MCF 10A (cell line): ENCODE measurements around the gene CARD11. TPM values are rescaled to one million over a fixed set of nuclear protein-coding genes. Genes with fewer than 3 reads are reported as not detected.

ENCODE experiments used
- BruUV-seq: library from RNA; stranded (reverse); fragments of 400-500 nt; replicated peaks from 2 replicates; lab custom pipeline; 2021; lab: Mats Ljungman, UMichigan
- CTCF ChIA-PET: fragments of 300-600 bp; sonication (Branson Sonifier 250); formaldehyde crosslinking; extraction: SDS; loops from one replicate; lab custom pipeline; 2021; ENCODE audit warnings: antibody characterized with exemption, inconsistent platforms; lab: Yijun Ruan, JAX
- POLR2A ChIA-PET: fragments of 300-600, 350-650 bp; sonication (Branson Sonifier 250); formaldehyde crosslinking; extraction: SDS; loops from one replicate; lab custom pipeline; 2020; ENCODE audit warnings: antibody characterized with exemption, inconsistent platforms; lab: Yijun Ruan, JAX
- DNase-seq: peaks from one replicate; pipeline ENCODE4 v3.0.0-alpha.2; 2018; ENCODE audit not compliant: unreplicated experiment
- H3K27ac Mint-ChIP-seq: one replicate; pipeline ENCODE4 v1.8.0; 2022; ENCODE audit warnings: mild to moderate bottlenecking, low read depth, mixed read lengths; ENCODE audit not compliant: unreplicated experiment
- H3K27me3 Mint-ChIP-seq: one replicate; pipeline ENCODE4 v1.8.0; 2022; ENCODE audit warnings: mixed read lengths; ENCODE audit not compliant: insufficient read depth, unreplicated experiment
- H3K36me3 Mint-ChIP-seq: one replicate; pipeline ENCODE4 v1.8.0; 2022; ENCODE audit warnings: mild to moderate bottlenecking, moderate library complexity, mixed read lengths; ENCODE audit not compliant: insufficient read depth, unreplicated experiment
- H3K4me1 Mint-ChIP-seq: one replicate; pipeline ENCODE4 v1.8.0; 2022; ENCODE audit warnings: mixed read lengths; ENCODE audit not compliant: insufficient read depth, unreplicated experiment
- H3K4me3 Mint-ChIP-seq: one replicate; pipeline ENCODE4 v1.8.0; 2022; ENCODE audit warnings: mild to moderate bottlenecking, moderate library complexity, mixed read lengths; ENCODE audit not compliant: unreplicated experiment
- H3K9me3 Mint-ChIP-seq: one replicate; pipeline ENCODE4 v1.8.0; 2022; ENCODE audit warnings: mixed read lengths; ENCODE audit not compliant: unreplicated experiment
- CTCF ChIP-seq: fragments of 200-600 bp; IDR thresholded peaks from one replicate; pipeline ENCODE4 v1.8.0; 2022; ENCODE audit warnings: antibody characterized with exemption, mild to moderate bottlenecking; ENCODE audit not compliant: unreplicated experiment
- intact Hi-C: fragments of 100-400 bp; cut with micrococcal nuclease; formaldehyde crosslinking; loops from 2 replicates; pipeline ENCODE4 v1.14.1; 2022
- total RNA-seq: library from RNA; stranded (reverse); gene quantifications from 2 replicates; pipeline ENCODE4 v1.2.3, GENCODE V29; 2022

The CARD11 gene
- total RNA-seq, 1 experiment from 2014 or later = not detected

DNA sequence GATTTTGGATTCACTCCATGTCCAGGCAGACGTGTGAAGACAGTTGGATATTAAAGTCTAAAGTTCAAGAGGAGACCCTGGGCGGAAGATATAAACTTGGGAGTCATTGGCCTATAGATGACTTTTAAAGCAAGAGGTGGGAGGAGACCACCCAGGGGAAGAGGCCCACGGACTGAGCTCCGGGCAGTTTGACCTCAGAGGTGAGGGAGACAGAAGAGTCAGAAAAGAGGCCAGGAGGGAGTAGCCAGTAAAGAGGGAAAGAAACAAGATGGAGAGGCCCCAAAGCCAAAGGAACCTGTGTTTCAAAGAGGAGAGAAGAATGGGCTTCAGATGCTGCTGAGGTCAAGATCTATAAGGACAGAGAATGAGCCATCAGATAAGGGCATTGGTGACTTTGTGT, 11.4 kb downstream of the CARD11 start:
- POLR2A ChIA-PET = interaction anchor here (0.7 kb wide), 1 partner anchor 68 kb away, joined by 3 read pairs; no protein-coding TSS in a partner anchor
- BruUV-seq = no TSS peak
- CTCF ChIA-PET = interaction anchor here (0.6 to 0.7 kb wide), 2 partner anchors 19 to 25 kb away, joined by 3 to 4 read pairs; no protein-coding TSS in a partner anchor
- Mint-ChIP-seq H3K9me3 (no peaks in the 10 kb centered on the region), H3K4me1 (no peaks in the 10 kb centered on the region), H3K4me3 (no peak overlapping the region), H3K27me3 (no peaks in the 10 kb centered on the region), H3K27ac (no peak overlapping the region), H3K36me3 (no peaks in the 10 kb centered on the region)
- TF ChIP-seq CTCF = no peak
- intact Hi-C loops = no loop called here
- DNase-seq = no peak

DNA sequence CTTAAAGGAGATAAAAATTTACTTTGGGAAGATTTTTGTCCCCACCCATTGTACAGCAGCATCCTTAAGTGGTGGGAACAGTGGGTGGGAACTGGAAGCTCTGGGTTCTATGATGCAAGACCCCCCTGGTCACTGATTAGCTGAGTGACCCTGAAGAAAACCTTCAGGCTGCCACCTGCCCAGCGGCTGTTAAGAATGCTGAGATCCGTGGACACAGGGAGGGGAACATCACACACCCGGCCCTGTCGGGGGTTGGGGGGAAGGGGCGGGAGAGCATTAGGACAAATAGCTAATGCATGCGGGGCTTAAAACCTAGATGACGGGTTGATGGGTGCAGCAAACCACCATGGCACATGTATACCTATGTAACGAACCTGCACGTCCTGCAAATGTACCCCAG, 14.5 kb downstream of the CARD11 start:
- no peaks in the 10 kb centered on the region for H3K36me3 Mint-ChIP-seq
- no peak for DNase-seq
- POLR2A ChIA-PET = no interaction called here
- intact Hi-C loops = no loop called here
- H3K27me3 Mint-ChIP-seq = no peaks in the 10 kb centered on the region
- no peaks in the 10 kb centered on the region for H3K4me1 Mint-ChIP-seq
- no peak for TF ChIP-seq CTCF
- no peak overlapping the region for H3K27ac Mint-ChIP-seq
- no peak overlapping the region for H3K4me3 Mint-ChIP-seq
- no peaks in the 10 kb centered on the region for H3K9me3 Mint-ChIP-seq
- CTCF ChIA-PET = no interaction called here
- no TSS peak for BruUV-seq

DNA sequence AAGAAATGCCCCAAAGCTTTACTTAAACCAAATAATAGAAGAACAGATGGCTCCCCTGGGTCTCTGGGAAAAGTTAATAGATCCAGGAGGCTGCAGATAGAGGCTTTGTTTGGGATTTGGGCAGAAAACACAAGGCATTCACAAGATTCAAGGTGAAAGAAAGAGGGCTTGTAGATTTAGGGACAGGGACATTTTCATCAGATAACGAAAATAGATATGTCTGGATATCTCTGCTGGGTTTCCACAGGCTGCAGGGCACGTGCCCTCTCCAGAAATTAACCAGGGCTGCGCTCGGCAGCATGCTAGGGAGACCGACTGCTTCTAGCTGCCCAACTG, 14.9 kb downstream of the CARD11 start:
- no peaks in the 10 kb centered on the region for H3K4me1 Mint-ChIP-seq
- POLR2A ChIA-PET = no interaction called here
- H3K27me3 Mint-ChIP-seq = no peaks in the 10 kb centered on the region
- H3K36me3 Mint-ChIP-seq = no peaks in the 10 kb centered on the region
- no TSS peak for BruUV-seq
- DNase-seq = no peak
- H3K27ac Mint-ChIP-seq = no peak overlapping the region
- H3K4me3 Mint-ChIP-seq = no peak overlapping the region
- no peak for TF ChIP-seq CTCF
- CTCF ChIA-PET = interaction anchor here (1.0 kb wide), 1 partner anchor 22 kb away, joined by 3 read pairs; no protein-coding TSS in a partner anchor
- intact Hi-C loops = no loop called here
- H3K9me3 Mint-ChIP-seq = no peaks in the 10 kb centered on the region

GRCh38 chr7:3028071-3028757, 15.5 kb downstream of the CARD11 start:
- DNase-seq = peak; percentile 57
- Mint-ChIP-seq H3K27me3 (no peaks in the 10 kb centered on the region), H3K27ac (peak overlapping the region; percentile 59), H3K4me3 (no peak overlapping the region), H3K36me3 (no peaks in the 10 kb centered on the region), H3K4me1 (no peaks in the 10 kb centered on the region), H3K9me3 (no peaks in the 10 kb centered on the region)
- ChIA-PET CTCF (interaction anchor here (0.7 to 1.0 kb wide), 2 partner anchors 22 to 264 kb away, joined by 3 to 5 read pairs; no protein-coding TSS in a partner anchor), POLR2A (no interaction called here)
- BruUV-seq = no TSS peak
- intact Hi-C loops = no loop called here
- TF ChIP-seq CTCF = no peak
